GM12874 (cell line): Measurements from ENCODE around the gene PRKG1.

Experiments used
- CTCF ChIP-seq: IDR thresholded peaks from 2 replicates; pipeline ENCODE4 v1.5.1; 2011; ENCODE audit warnings: low read depth, mild to moderate bottlenecking, control low read depth, low read length, moderate library complexity; ENCODE audit not compliant: insufficient read depth

The PRKG1 gene

GRCh38 chr10:51724038-51724437, 649.8 kb downstream of the PRKG1 start:
- TF ChIP-seq CTCF = no peak

DNA sequence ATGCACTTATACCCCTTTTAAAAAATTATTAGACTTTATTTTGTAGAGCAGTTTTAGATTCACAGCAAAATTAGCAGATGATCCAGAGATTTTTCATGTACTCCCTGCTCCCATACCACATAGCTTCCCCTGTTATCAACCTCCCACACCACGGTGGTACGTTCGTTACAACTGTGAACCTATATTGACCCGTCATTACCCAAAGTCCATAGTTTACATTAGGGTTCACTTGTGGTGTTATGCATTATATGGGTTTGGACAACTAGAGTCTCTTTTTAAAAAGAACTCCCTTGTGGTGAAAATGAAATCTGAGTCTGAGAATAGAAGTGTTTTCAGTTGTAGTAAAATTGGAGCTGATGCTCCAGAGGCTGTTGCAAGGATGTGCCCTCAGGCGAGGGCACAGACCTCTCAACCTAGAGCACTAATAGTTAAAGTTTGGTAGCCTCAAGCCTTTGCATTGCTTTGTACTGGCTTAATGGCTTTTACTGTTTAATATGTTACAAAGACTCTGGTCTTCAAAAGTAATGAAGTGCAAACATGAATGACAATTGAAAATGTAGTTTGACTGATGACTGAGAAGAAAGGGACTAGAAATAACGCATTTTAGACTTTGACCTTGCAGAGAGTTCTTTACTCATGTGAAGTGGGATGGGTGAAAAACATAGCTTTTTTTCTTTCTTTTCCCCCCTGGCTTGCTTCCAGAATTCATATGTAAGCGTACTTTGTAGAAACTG, 655.7 kb downstream of the PRKG1 start:
- TF ChIP-seq CTCF = no peak

DNA sequence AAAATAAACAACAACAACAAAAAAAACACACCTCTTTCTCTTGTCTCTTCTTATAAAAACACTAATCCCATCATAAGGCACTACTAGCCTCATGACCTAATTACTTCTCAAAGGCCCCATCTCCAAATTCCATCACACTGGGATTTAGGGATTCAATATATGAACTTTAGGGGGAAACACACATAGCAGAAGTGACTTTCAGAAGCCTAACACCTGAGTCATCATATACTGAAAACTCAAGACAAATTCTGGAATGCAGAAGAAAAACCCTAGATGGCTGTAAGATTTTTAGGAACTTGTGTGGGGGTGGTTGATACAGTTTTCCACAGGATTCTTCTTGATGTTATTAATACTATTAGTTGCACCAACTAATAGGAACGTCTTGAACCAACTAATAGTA, 658.8 kb downstream of the PRKG1 start:
- no peak for TF ChIP-seq CTCF

DNA sequence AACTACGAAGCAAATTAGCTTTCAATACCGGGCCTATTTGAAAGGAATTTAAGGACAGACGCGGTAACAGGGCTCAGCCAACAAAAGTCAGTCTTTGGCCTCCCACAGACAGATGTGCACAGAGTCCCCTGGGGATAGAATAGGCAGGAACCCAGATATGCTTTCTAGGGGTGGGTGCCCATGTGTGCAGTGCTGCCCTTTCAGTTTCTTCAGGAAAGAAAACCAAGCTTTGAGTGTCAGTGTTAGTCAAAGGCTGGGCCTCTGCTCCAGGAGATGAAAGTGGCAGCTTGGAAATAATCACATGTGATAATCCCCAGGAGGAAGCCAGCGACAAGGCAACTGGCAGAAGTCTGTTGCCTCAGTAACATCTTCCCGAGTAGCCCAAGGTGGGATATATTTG, 668.9 kb downstream of the PRKG1 start:
- TF ChIP-seq CTCF = no peak

- TF ChIP-seq CTCF = no peak
These were observed 670.1 kb downstream of the PRKG1 start for GRCh38 chr10:51744235-51745000.

- TF ChIP-seq CTCF = no peak
These were observed 671.1 kb downstream of the PRKG1 start for GRCh38 chr10:51745397-51745796.

DNA sequence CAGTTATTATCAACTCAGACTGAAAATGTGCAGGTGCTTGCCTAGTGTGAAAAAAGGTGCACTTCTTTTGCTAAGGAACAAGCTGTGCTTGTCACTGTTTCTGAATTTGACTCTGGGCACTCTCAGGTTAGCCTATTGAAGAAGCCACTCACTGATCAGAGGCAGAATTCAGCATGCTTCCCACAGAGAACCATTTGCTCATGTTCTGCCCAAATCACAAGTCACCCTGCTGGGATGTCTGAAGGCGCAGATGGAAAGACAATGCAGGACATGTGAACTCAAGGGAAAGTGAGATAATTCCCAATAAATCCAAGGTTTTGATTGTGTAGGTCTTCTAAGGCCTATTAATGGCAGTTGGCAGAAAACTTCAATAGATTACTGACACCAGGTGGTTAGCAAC, 672.9 kb downstream of the PRKG1 start:
- TF ChIP-seq CTCF = no peak
